Measurements from ENCODE around the gene CCR6. TPM values are rescaled to one million over a fixed set of nuclear protein-coding genes. Genes with fewer than 3 reads are reported as not detected.

The CCR6 gene
- total RNA-seq, 1 experiment from 2014 or later: not detected

DNA sequence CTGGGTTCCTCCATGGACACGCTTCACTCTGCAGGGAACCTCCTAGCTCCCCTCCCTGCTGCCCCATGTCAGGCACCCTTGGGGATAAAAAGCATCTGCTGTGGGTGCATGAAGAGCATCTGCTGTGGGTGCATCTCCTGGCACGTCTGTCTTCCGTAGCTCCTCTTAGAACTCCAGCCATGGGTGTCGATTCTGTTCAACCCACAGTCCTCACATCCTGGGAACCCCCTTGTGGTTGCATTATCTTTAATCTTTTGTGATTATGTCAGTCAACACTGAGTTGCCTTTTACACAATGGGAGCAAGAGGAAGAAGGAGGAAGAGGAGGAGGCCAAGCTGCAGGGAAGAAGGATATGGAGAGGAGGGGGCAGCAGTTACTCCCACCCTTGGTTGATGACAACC, 24.1 kb upstream of the CCR6 start:
- DNase-seq (ENCODE audit: low read depth): no peak

DNA sequence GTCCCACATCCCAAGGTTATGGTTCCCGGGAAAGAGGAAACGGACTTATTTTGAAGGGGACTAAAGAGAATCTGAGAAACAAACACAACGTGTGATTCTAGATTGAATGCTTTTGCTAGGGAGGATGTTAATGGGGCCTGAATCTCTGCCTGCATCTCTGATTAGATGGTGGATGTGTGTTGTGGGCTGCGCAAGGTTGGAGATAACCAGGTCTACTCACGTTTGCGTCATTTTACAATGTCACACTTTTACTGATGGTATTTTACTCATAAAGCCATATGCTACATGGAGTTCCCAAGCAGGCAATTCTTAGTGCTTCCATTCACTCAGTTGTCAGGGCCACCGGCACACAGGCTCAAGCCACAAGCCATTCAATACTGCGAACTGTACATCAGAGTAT, 23.2 kb upstream of the CCR6 start:
- DNase-seq (ENCODE audit: low read depth): no peak

DNA sequence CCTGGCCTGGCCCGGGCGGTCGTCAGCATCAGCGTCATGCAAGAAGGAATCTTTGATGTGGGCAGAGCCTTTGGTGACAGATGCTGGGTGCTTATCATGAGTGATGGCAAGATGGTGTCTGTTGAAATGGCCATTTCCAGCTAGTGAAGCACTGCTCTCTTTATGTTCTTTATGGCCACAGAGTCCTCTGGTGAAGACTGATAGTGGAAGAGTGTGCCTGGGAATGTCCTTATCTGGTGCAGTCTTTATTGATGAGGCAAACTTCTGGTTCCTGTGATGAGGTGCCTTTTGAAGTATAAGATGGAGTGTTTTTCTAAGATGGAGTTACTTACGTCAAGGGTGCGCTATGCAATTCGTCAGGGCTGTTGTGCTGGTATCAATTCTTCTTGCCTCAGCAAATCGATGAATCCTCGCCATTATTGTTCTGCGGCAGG, 22.6 kb upstream of the CCR6 start:
- no peak for DNase-seq (ENCODE audit: low read depth)

DNA sequence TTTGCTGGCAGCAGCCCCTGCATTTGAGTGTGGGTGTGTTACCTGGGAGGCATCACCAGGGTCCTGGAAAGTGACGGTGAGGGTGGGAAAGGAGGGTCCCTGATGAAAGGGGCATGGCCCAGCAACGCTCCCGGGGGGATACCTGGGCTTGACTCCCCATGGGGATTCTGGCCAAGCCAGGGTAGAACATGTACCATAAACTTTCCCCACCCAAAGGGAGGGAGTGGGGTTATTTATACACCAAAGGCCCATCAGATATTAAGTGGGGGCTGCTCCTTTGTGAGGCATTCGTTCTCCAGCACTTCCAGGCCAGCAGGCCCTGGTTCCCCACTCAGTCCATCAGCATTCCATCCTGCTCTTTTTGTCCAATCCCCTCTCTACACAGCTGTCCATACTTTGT, 20.6 kb upstream of the CCR6 start:
- no peak for DNase-seq (ENCODE audit: low read depth)

DNA sequence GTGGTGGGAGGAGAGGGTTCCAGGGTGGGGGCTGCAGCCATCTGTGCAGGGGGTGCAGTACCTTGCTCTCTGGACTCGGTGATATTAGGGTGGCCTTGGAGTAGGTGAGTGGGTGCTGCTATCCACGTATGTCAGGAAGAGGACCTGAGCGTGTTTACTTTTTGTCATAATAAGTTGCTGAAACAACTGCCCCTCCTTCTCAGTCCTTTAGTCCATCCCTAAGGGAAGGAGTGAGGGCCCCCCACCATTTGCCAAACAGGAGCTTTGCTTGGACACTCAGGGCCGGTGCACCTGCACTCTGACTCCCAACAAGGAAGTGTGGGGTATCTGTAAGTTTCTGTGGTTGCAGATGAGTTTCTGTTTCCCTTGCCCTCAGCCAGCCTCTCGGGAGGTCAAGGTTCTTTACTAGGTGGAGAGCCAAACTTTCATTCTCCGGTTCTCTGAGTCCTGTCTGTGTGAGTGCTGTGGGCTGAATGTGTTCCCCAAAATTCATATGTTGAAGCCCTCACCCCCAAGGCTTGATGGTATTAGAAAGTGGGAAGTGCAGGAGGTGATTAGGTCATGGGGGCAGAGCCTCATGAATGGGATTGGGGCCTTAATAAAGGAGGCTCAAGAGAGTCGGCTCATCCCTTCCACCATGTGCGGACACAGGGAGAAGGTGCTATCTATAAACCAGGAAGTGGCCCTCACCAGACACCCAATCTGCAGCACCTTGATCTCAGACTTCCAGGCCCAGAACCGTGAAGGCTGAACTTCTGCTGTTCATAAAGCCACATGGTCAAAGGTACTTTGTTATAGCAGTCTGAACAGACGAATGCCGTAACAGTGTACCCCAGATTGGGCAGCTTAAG, 19.6 kb upstream of the CCR6 start:
- no peak for DNase-seq (ENCODE audit: low read depth)

DNA sequence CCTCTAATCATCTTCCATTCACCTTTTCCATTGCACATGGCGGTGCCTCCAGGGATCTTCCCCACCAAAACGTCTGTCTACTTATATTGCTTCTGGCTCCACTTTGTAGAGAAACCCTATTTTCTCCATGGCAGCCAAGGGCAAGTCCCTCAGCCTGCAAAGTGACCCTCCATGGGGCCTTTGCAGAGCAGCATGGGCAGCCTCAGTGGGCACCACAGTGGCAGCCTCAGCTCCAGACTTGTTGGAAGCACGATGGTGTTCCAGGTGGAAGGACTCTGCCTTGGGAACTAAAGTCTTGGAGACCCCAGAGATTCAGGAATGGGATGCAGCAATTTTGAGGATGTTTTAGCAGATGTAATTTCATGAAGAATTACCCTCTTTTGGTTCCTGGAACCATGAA, 18.5 kb upstream of the CCR6 start:
- no peak for DNase-seq (ENCODE audit: low read depth)

DNA sequence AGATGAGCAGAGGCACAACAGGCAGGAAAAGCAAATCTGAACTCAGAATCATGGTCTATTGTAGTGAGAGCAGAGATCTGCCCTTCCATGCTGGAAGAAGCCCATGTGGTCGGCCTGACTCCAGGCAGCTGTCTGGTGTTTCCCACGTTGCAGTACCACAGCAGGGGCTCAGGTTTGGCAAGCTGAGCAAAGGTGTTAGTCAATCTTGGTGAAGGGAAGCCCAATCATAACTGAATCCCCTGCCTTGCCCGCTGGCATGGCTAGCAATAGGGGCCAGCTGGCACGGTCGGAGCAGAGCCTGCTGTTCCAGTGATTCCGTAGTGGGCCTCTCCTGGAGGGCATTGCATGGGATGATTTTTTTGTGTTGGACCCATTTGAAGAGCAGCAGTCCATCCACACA, 17.8 kb upstream of the CCR6 start:
- no peak for DNase-seq (ENCODE audit: low read depth)

DNA sequence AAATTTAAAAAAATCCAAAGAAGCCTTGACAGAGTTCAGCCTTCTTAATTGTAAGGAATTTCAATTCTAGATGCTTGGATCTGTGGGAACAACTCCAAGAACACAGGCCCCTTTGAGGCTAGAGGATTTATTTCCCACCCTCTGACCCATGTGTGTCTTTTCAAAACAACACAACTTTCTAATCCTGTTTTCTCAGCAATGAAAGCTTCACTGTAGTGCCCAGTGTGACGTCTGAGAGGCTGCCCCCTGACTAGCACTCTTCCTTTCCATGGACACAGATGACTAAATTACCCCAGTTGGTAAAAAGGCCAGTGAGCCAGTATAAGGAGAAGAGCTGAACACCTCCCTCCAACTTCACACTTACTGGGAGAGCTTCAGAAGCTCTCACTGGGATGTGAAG, 16.5 kb upstream of the CCR6 start:
- DNase-seq (ENCODE audit: low read depth): no peak

DNA sequence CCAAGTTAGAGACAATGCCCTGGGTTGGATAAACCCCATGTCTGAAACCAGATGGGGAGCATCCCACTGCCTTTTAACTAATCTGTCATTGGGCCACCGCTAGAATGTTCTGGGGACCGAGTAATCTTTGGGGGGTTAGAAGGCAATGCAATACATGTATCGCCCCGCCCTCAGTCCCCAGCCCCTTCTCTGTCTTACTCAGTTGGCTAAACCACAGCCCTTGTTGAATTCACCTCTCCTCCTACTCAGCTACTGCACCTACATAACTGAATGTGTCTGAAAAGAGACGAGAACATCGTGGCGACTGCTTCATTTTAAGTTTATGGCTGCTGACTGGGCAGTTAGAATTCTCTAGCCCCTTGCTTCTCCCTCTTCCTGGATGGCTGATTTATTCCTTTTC, 15.1 kb upstream of the CCR6 start:
- no peak for DNase-seq (ENCODE audit: low read depth)

DNA sequence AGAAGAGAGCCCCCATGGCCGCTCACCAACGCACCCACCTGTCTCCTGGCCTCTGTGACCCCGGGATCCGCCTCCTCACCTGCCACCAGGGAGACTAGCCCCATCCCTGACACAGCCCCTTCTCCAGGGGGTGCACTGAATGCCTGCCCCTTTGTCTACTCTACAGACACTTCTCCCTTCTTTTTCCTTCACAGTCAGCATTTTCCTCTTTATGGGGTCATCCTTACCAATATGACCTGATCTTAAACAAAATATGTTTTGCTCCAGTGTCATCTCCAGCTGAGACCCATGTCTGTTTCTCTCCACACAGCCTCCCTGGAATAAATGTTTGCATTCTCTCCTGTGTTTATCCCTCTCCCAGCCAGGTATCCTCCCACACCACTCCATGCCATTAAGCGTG, 14.6 kb upstream of the CCR6 start:
- no peak for DNase-seq (ENCODE audit: low read depth)

DNA sequence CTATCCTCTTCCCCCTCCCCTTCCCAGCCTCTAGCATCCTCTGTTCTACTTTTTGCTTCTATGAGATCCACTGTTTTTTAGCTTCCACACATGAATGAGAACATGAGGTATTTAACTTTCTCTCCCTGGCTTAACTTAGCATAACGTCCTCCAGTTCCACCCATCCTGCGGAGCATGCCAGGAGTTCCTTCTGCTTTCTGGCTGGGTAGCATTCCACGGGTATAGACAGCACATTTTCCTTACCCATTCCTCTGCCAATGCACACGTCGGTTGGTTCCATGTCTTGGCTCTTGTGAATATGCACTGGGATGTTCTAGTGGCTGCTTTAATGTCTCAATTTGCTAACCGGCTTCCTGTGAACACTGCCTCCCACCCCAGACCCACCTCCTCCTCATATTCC, 13.2 kb upstream of the CCR6 start:
- DNase-seq (ENCODE audit: low read depth): no peak

DNA sequence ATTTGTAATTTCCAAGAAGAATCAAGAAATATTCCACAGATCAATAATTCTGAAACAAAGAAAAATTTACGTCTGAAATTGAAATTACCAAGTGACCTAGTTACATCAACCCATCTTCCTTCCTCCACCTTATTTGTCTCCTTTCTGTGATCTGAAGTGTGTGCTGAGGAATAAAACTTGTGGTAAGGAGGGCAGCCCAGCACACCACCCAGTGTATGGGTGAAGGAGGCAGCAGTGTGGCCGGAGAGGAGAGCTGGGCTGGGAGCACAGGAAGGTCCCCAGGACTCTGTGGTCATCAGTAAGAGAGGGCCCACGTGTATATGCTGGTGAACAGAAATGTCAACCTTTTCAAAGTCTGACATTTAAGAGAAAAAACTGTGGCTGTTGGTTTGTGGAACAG, 11.3 kb upstream of the CCR6 start:
- no peak for DNase-seq (ENCODE audit: low read depth)

DNA sequence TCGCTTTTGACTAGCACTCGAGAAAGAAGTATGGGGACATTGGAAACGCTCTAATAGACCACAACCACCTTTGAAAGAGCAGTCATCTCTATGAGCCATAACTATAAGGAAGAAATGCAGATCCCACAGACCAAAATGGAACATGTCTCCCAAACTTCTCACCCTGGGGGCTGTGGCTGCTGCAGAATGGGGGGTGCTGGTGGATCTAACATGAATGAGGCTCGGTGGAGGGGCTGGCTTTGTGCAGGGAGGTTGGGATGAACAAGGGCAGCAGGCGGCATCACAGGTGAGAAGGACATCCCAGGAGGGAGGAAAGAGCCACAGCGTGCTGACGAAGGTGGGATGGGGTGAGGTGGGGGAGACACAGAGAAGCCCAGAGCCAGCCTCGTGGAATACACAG, 10.5 kb upstream of the CCR6 start:
- no peak for DNase-seq (ENCODE audit: low read depth)

DNA sequence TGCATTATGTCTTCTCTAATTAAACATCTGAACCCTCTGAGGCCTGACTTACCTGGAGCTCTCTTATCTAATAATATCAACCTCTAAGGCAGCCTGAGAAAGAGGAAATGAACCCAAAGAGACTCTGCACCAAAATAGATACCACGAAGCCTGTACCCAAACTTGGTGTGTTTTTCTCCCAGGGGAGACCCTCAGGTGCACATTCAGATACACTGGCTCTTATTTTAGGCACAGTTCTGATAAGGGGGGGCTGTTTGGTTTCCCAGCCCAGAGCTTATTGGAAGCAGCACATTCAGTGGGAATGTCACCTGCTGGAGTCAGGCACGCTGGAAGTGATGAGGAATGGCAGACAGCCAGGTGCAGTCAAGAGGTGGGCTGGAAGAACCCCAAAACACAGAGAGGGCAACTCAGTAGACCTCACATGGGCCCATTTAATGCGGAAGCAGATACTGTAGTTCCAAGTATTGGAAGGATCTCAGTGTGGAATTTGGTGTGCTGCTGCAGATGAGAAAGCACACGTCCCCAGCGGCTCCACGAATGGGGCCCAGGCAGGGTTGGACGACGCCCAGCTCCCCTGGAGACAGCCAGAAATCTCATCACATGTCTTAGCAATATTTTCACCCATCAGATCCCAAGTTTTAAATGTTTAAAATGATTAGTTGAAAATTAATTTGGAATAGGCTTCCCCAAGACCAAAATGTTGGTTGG, 9.7 kb upstream of the CCR6 start:
- no peak for DNase-seq (ENCODE audit: low read depth)

DNA sequence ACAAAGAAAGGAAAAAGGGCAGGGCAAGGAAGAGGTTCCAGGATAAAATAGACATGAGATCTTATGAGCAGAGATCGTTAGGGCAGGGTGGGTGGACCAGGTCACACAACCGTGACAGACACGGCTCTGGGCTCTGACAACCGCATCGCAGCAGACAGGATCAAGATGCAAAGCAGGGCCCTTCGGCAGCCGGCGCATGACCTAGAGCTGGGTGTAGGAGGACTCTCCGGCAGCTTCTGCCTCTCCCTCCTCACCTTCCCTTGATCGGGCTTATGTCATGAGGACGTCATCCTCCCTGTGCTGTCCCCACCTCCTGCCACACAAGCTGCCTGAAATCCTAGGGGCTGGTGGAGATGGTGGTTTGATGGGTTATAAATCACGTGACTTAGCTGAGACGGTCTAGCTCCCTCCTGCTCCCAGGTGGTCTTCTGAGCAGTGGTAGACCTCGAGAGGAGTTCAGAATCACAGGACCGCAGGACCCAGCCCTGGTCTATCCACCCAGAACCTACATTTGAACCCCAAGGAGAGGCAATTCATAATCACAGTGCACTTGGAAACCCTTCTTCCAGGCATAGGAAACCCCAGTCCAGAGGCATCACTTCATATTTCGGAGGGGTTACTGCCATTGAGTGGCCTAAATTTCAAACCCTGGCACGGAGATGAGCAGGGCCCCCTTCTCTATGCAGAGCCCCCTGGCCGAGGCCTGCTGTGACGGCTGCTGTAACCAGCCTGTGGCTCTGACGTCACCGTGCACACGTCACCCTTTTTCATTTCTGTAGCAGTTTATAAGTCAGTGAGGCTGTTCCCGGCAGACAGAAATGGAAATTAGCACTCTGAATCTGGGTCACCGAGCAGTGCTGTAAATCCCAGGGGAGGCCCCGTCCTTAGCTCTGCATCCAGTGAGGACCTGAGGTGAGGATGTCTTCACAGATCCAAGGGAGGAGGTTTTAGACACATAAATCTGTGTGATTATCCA, 8.7 kb upstream of the CCR6 start:
- DNase-seq (ENCODE audit: low read depth): no peak

DNA sequence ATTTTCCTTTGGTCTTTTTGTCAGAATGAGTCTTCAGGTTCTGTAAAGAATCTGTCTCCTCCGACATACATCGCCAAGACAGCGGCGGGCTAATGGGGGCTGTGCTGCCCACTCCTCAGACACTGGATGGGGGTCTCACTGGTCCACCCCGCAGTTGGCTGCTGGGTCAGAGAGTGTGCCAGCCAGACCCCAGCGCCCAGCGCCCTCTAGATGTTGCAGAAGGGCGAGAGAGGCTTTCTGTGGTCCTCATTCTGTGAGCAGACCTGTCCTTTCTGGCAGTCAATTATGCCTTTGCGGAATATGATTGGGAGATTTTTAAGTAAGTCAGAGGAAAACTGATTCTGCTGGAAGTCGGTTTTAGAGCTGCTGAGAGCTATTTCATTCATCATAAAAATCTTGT, 7.8 kb upstream of the CCR6 start:
- DNase-seq (ENCODE audit: low read depth): no peak

DNA sequence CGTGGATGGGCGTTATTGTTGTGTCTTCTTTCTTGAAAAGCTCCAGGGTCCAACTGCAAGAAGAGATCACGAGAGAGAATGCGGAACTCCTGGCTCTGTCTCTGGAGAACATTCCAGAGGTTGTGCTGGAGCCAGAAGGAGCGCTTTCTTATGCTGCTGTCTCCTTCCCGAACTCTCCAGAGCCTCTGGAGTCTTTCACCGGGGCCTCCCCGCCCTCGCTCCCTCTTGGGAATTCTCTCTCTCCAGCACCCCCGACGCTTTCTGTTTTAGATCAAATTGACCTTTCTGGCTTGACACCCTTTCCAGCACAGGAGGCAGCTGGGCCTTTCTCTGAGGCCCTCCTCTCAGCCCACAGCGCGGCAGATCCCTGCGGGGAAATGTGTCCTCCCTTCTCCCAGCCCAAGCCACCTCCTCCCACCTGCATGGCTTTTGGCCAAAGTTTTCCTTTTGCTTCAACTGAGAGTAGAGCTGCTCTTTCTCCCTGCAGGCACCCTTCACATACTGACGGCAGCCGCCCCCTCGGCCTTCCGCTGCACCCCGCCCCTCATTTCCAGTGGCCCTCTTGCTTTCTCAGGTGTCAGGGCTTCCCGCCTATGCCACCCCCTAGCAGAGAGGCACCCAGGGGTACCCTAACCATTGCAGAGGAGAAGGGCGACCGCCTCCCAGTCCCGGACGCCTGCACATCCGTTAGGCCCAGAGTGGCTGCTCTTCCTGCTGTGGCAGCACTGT, 6.6 kb upstream of the CCR6 start:
- no peak for DNase-seq (ENCODE audit: low read depth)

DNA sequence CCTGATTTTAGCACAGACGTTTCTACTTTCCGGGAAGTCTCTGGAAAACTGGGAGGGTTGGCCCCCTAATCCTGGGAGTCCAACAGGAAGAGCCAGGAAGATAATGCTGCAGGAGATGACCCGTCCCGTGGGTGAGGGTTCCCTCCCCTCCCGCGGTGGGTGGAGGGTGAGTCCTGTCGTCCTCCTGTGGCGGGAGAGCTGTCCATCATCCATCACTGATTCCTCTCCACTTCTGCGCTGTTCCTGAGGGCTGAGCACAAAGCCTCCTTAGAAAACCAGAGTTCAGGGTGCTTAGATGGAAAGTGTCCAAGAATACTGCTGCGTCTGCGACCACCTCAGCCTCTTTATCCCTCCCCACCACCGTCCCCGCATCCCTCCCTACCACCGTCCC, 6.1 kb upstream of the CCR6 start:
- no peak for DNase-seq (ENCODE audit: low read depth)

DNA sequence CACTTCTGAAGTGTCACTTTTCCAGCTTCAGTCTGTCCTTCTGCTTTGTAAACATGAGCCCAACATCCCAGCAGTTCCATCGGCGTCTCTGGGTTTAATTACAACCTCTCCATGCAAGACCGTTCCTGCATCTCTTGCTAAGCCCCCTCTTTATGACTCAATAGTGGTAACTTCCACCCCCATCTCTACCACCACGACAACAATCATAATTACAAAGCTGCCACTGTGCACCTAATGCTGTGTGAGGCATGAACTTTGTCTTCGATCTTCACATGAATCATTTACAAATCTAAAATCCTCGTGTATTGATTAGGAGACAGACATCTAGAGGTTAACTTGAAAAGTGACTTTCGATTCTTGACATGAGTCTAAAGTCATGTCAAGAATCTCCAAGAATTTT, 4.9 kb upstream of the CCR6 start:
- no peak for DNase-seq (ENCODE audit: low read depth)

DNA sequence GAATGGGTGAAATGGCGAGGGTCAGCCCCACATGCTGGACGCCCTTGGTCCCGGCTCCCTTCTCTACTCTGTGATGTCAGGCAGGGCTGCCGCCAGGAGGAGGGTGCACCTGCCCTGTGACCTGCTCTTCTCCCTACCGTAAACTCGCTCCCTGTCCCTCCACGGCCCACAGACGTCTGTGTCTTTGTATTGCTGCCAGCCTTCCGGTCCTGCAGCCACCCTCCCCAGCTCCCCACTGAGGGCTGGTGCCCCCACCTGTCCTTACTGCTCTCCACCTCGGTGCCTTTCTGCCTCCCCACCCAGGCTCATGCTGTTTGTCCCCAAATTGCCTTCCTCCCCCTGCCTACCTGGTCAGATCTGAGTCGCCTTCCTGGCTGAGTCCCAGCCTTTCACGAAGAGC, 4.1 kb upstream of the CCR6 start:
- DNase-seq (ENCODE audit: low read depth): no peak
